Stimulated activated naive CD8-positive, alpha-beta T cell treated with anti-CD3 and anti-CD28 coated beads, Interleukin-15, amount 100 ng/mL, for 72 hours (primary cell): Measurements from ENCODE around the gene NGDN.
"Not testable (repeated sequence)": the region's sequence is repeated elsewhere in the genome, so short reads cannot be mapped to it uniquely, and the experiment has no call there.

ENCODE experiments used
- ATAC-seq: fragments of 150-1000 bp; cut with Tn5 transposase; 2 replicates; pipeline ENCODE4 v1.10.0; 2021; ENCODE audit warnings: mild to moderate bottlenecking, moderate library complexity
- DNase-seq, 2 donors: peaks; one replicate each; pipeline ENCODE4 v3.0.0; 2021 to 2022
- H3K27ac Mint-ChIP-seq, 2 donors: one replicate each; pipeline ENCODE4 v1.8.0; 2022; ENCODE audit warnings: mild to moderate bottlenecking in 2 of 2, mixed read lengths in 2 of 2, moderate library complexity in 2 of 2
- H3K27me3 Mint-ChIP-seq: one replicate; pipeline ENCODE4 v1.8.0; 2022; ENCODE audit warnings: mixed read lengths
- H3K4me1 Mint-ChIP-seq: one replicate; pipeline ENCODE4 v1.8.0; 2022; ENCODE audit warnings: mild to moderate bottlenecking, mixed read lengths
- H3K4me3 Mint-ChIP-seq, 2 donors: one replicate each; pipeline ENCODE4 v1.8.0; 2022; ENCODE audit warnings: mild to moderate bottlenecking in 2 of 2, mixed read lengths in 2 of 2, moderate library complexity in 1 of 2
- H3K9me3 Mint-ChIP-seq, 2 donors: one replicate each; pipeline ENCODE4 v1.8.0; 2022; ENCODE audit warnings: mixed read lengths in 2 of 2

Gene NGDN

GRCh38 chr14:23469127-23469905 is at the start of gene NGDN:
NGDN (plus strand) TSS chr14:23469703; CDS start chr14:23469716, 13 bp downstream.
- Mint-ChIP-seq H3K27me3 (no peaks in the 10 kb centered on the region), H3K27ac (no peak within 1 kb of the TSS), H3K4me1 (peaks cover 9% of the 10 kb centered on the region), H3K9me3 (no peaks in the 10 kb centered on the region), H3K4me3 (no peak within 1 kb of the TSS)
- ATAC-seq, result peak; percentile 97
- DNase-seq, result peak; percentile 94 to 96

GRCh38 chr14:23421594-23421993 is 47.9 kb upstream of the NGDN start:
- ATAC-seq, result peak; percentile 97
- no peaks in the 10 kb centered on the region for H3K9me3 Mint-ChIP-seq
- peak; percentile 40 to 68 for DNase-seq
- H3K27me3 Mint-ChIP-seq, result peaks cover 8% of the 10 kb centered on the region
- H3K27ac Mint-ChIP-seq, result peak overlapping the region; percentile 88 to 89
- peak overlapping the region; percentile 25 to 66 for H3K4me3 Mint-ChIP-seq
- peaks cover 18% of the 10 kb centered on the region for H3K4me1 Mint-ChIP-seq

DNA sequence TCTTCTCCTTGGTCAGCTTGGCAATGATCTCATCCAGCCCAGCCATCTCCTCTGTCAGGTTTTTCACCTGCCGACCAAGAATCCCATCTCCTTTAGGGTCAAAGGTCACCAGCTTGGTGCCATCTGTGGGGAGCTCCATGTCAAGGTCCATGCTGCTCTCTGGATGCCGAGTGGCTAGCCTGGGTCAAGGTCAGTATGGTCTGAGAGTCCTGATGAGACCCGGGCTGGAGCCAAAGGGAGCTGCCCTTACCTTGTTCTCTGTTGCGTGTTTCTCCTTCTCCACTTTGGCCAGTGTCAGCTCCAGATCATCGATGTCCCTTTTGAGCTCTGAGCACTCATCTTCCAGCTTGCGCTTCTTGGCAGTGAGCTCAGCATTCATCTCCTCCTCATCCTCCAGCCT is 45.8 kb upstream of the NGDN start:
- Mint-ChIP-seq H3K4me1 (peaks cover 18% of the 10 kb centered on the region), H3K4me3 (no peak overlapping the region), H3K27me3 (peaks cover 8% of the 10 kb centered on the region), H3K27ac (peak overlapping the region in 1 of 2 donors; percentile 9), H3K9me3 (no peaks in the 10 kb centered on the region)
- ATAC-seq, result no peak
- DNase-seq, result no peak

- no peak for ATAC-seq
- Mint-ChIP-seq H3K4me1 (peaks cover 18% of the 10 kb centered on the region), H3K9me3 (no peaks in the 10 kb centered on the region), H3K27ac (no peak overlapping the region), H3K4me3 (no peak overlapping the region), H3K27me3 (no peaks in the 10 kb centered on the region)
- DNase-seq, result no peak
Observed at GRCh38 chr14:23425169-23425568, 44.3 kb upstream of the NGDN start.

GRCh38 chr14:23425798-23426197 is 43.7 kb upstream of the NGDN start:
- DNase-seq, ATAC-seq, H3K9me3 Mint-ChIP-seq, H3K27me3 Mint-ChIP-seq, H3K4me3 Mint-ChIP-seq, H3K27ac Mint-ChIP-seq: not testable (repeated sequence)
- peaks cover 16% of the 10 kb centered on the region for H3K4me1 Mint-ChIP-seq

DNA sequence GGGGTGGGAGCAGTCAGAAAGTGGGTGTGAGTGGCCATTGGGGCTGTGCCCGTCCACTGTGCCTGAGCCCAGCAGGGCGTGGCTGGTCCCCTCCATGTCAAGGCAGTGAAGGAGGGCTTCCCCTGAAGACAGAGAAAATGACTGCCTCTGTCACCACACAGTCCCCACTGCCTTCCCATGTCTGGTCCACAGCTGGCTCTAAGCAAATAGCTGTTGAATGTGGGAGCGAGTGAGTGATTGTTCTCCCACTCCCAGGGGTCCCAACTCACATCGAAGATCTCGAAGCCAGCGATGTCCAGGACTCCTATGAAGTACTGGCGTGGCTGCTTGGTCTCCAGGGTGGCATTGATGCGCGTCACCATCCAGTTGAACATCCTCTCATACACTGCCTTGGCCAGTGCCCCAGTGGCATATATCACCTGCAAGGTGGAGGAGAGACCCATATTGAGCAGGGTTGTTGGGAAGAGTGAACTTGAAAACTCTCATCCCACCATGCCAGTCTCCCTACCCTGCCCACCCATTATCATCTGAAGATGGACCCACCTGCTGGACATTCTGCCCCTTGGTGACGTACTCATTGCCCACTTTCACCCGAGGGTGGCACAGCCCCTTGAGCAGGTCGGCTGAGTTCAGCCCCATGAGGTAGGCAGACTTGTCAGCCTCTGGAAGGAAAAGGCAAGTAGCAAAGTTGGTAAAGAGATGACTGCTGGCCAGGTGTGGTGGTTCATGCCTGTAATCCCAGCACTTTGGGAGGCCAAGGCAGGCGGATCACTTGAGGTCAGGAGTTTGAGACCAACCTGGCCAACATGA is 40.6 kb upstream of the NGDN start:
- H3K4me3 Mint-ChIP-seq, result no peak overlapping the region
- H3K27me3 Mint-ChIP-seq, result peaks cover 6% of the 10 kb centered on the region
- no peaks in the 10 kb centered on the region for H3K9me3 Mint-ChIP-seq
- H3K27ac Mint-ChIP-seq, result peak overlapping the region in 1 of 2 donors; percentile 14
- no peak for ATAC-seq
- H3K4me1 Mint-ChIP-seq, result no peaks in the 10 kb centered on the region
- DNase-seq, result no peak

DNA sequence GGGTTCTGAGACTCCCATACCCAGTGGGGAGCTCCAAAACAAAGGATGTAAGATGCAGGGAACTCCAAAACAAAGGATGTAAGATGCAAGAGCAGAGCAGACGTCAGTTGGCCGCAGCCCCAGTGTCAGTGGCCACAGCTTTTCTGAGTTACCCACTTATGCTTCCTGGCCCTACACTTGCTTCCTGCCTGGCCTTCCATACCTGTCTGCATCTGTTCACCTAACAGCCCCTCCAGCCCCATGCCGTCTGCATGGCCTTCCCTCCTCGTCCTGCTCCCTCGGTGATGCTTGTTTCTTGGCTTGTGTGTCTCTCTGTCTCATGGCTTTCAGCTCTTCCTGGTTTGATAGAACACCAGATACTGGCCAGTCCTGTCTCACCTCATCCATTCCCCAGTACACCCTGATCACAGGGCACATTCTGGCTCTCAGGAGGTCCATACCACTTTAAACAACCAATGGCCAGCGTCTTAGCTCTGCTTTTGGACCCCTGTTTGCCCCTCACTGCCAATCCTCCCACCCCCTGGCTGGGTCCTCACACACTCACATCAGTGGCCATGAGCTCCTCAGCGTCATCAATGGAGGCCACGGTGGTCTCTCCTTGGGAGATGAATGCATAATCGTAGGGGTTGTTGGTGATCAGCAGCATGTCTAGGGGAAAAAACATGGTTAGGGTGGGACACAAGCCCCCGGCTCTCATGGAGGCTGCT is 39.3 kb upstream of the NGDN start:
- Mint-ChIP-seq H3K27me3 (peaks cover 7% of the 10 kb centered on the region), H3K9me3 (no peaks in the 10 kb centered on the region), H3K27ac (no peak overlapping the region), H3K4me3 (no peak overlapping the region), H3K4me1 (no peaks in the 10 kb centered on the region)
- DNase-seq, result no peak
- ATAC-seq, result no peak

- Mint-ChIP-seq H3K4me3 (no peak overlapping the region), H3K9me3 (no peaks in the 10 kb centered on the region), H3K4me1 (no peaks in the 10 kb centered on the region), H3K27me3 (peaks cover 7% of the 10 kb centered on the region), H3K27ac (no peak overlapping the region)
- ATAC-seq, result no peak
- no peak for DNase-seq
Observed at GRCh38 chr14:23430723-23431085, 38.8 kb upstream of the NGDN start.

DNA sequence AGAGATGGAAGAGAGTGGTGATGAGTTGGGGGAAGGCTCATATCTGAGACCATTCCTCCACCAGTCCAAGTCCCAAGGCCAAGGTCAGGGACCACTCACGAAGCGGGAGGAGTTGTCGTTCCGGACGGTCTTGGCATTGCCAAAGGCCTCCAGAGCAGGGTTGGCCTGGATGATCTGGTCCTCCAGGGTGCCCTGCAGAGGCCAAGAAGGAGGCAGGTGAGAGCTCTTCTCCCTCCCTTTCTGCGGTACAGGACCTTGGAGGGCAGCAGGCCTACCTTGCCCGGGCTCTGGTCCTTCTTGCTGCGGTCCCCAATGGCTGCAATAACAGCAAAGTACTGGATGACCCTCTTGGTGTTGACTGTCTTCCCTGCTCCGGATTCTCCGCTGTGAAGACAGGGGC is 38.0 kb upstream of the NGDN start:
- DNase-seq (no peak), ATAC-seq (no peak)
- H3K4me3 Mint-ChIP-seq, result no peak overlapping the region
- H3K27ac Mint-ChIP-seq, result peak overlapping the region in 1 of 2 donors; percentile 6
- H3K27me3 Mint-ChIP-seq, result peaks cover 7% of the 10 kb centered on the region
- H3K9me3 Mint-ChIP-seq, result no peaks in the 10 kb centered on the region
- H3K4me1 Mint-ChIP-seq, result no peaks in the 10 kb centered on the region

- Mint-ChIP-seq H3K27me3 (peaks cover 7% of the 10 kb centered on the region), H3K4me1 (no peaks in the 10 kb centered on the region), H3K4me3 (no peak overlapping the region), H3K27ac (peak overlapping the region in 1 of 2 donors; percentile 10), H3K9me3 (no peaks in the 10 kb centered on the region)
- ATAC-seq, result no peak
- DNase-seq, result no peak
Observed at GRCh38 chr14:23432102-23432925, 37.2 kb upstream of the NGDN start.

GRCh38 chr14:23432946-23433345 is 36.6 kb upstream of the NGDN start:
- no peak for DNase-seq
- H3K27ac Mint-ChIP-seq, result no peak overlapping the region
- H3K27me3 Mint-ChIP-seq, result peaks cover 7% of the 10 kb centered on the region
- no peaks in the 10 kb centered on the region for H3K4me1 Mint-ChIP-seq
- H3K9me3 Mint-ChIP-seq, result no peaks in the 10 kb centered on the region
- H3K4me3 Mint-ChIP-seq, result no peak overlapping the region
- ATAC-seq, result no peak

DNA sequence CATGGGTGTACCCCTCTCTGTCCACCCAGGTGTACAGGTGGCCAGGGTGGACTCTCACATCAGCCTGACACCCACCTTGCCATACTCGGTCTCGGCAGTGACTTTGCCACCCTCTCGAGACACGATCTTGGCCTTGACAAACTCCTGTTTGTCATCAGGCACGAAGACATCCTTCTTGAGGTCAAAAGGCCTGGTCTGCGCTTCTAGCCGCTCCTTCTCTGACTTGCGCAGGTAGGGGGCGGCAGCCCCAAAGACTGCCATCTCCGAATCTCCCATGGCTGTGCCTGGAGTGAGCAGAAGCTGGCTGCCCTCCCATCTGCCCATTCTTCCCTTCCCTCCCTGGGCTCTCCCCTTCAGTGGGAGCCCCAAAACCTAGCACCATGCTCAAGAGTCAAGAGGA is 36.0 kb upstream of the NGDN start:
- peak overlapping the region; percentile 57 to 62 for H3K27ac Mint-ChIP-seq
- DNase-seq (no peak), ATAC-seq (no peak)
- no peaks in the 10 kb centered on the region for H3K4me1 Mint-ChIP-seq
- peaks cover 7% of the 10 kb centered on the region for H3K27me3 Mint-ChIP-seq
- H3K4me3 Mint-ChIP-seq, result no peak overlapping the region
- no peaks in the 10 kb centered on the region for H3K9me3 Mint-ChIP-seq

- peak overlapping the region in 1 of 2 donors; percentile 79 for H3K27ac Mint-ChIP-seq
- DNase-seq (no peak), ATAC-seq (no peak)
- no peaks in the 10 kb centered on the region for H3K4me1 Mint-ChIP-seq
- no peaks in the 10 kb centered on the region for H3K9me3 Mint-ChIP-seq
- H3K27me3 Mint-ChIP-seq, result peaks cover 7% of the 10 kb centered on the region
- no peak overlapping the region for H3K4me3 Mint-ChIP-seq
Observed at GRCh38 chr14:23434488-23435222, 34.8 kb upstream of the NGDN start.

- peak within 1 kb of the TSS in 1 of 2 donors; percentile 79 for H3K27ac Mint-ChIP-seq
- H3K9me3 Mint-ChIP-seq, result no peaks in the 10 kb centered on the region
- DNase-seq (peak in 1 of 2 donors; percentile 7), ATAC-seq (no peak)
- no peaks in the 10 kb centered on the region for H3K4me1 Mint-ChIP-seq
- no peak within 1 kb of the TSS for H3K4me3 Mint-ChIP-seq
- peaks cover 7% of the 10 kb centered on the region for H3K27me3 Mint-ChIP-seq
Observed at GRCh38 chr14:23435543-23436326, 33.8 kb upstream of the NGDN start, which contains the start of gene MYH7. MYH7 (minus strand) TSS chr14:23435660; CDS start chr14:23433732, 1,928 bp downstream.
